Measurements from ENCODE around the gene KLF11. TPM values are rescaled to one million over a fixed set of nuclear protein-coding genes. Genes with fewer than 3 reads are reported as not detected.
A peak's percentile ranks its signal among the peaks of the same experiment; 100 is the strongest.

Gene KLF11
- total and polyA plus RNA-seq, 8 donors = 4.1 to 21.6 (median 12.0) TPM

GRCh38 chr2:10035633-10036032 is 7.7 kb upstream of the KLF11 start:
- WGBS, 5 donors = 59 to 76% (median 65%) methylated on average over 4 to 5 of the region's 5 CpGs
- DNase-seq = no peak
- H3K9me3 ChIP-seq = no peaks in the 10 kb centered on the region
- H3K27ac ChIP-seq = peak overlapping the region in 4 of 5 donors; percentile 52 to 99 (median 76)
- no peak overlapping the region for H3K4me3 ChIP-seq
- no peaks in the 10 kb centered on the region for H3K27me3 ChIP-seq
- TF ChIP-seq POLR2A (IDR thresholded peaks at IDR 0.05) (no peak), CTCF (IDR thresholded peaks at IDR 0.05) (no peak), EP300 (IDR thresholded peaks at IDR 0.05) (no peak), POLR2AphosphoS5 (IDR thresholded peaks at IDR 0.05) (no peak)
- H3K4me1 ChIP-seq = peaks cover 20 to 61% (median 47%) of the 10 kb centered on the region in 4 donors
- H3K36me3 ChIP-seq = no peaks in the 10 kb centered on the region
- intact Hi-C loops (cut with DNase I; ENCODE audit: low total_unique reads) = no loop called here

- Histone ChIP-seq H3K36me3 (no peaks in the 10 kb centered on the region), H3K4me1 (peaks cover 20 to 67% (median 53%) of the 10 kb centered on the region in 4 donors), H3K4me3 (no peak overlapping the region), H3K27me3 (no peaks in the 10 kb centered on the region), H3K9me3 (no peaks in the 10 kb centered on the region), H3K27ac (peak overlapping the region; percentile 0 to 99 (median 74))
- TF ChIP-seq CTCF (IDR thresholded peaks at IDR 0.05) (peak in 4 of 7 experiments; percentile 36 to 48 (median 42)), POLR2AphosphoS5 (IDR thresholded peaks at IDR 0.05) (peak in 1 of 3 donors; percentile 17), POLR2A (IDR thresholded peaks at IDR 0.05) (no peak)
- intact Hi-C loops (cut with DNase I; ENCODE audit: low total_unique reads) = no loop called here
- peak; percentile 75 to 91 for DNase-seq
- 22 to 38% (median 25%) methylated on average over 12 to 14 of the region's 14 CpGs for WGBS, 5 donors
Measured at GRCh38 chr2:10036095-10036884, 7.1 kb upstream of the KLF11 start.

- no peaks in the 10 kb centered on the region for H3K9me3 ChIP-seq
- peak overlapping the region in 4 of 5 donors; percentile 6 to 99 (median 76) for H3K27ac ChIP-seq
- WGBS, 5 donors = 84 to 91% (median 86%) methylated on average over 7 to 10 of the region's 10 CpGs
- no peak for TF ChIP-seq CTCF (IDR thresholded peaks at IDR 0.05)
- H3K27me3 ChIP-seq = no peaks in the 10 kb centered on the region
- no peak overlapping the region for H3K4me3 ChIP-seq
- intact Hi-C loops (cut with DNase I; ENCODE audit: low total_unique reads) = no loop called here
- no peaks in the 10 kb centered on the region for H3K36me3 ChIP-seq
- H3K4me1 ChIP-seq = peaks cover 35 to 82% (median 68%) of the 10 kb centered on the region in 4 donors
- DNase-seq = no peak
Measured at GRCh38 chr2:10038123-10038522, 5.2 kb upstream of the KLF11 start.

- no peak for TF ChIP-seq POLR2A (IDR thresholded peaks at IDR 0.05)
- no peak for TF ChIP-seq CTCF (IDR thresholded peaks at IDR 0.05)
- no peak for TF ChIP-seq POLR2AphosphoS5 (IDR thresholded peaks at IDR 0.05)
- TF ChIP-seq EP300 (IDR thresholded peaks at IDR 0.05) = no peak
- Histone ChIP-seq H3K27ac (peak overlapping the region in 3 of 5 donors; percentile 74 to 99 (median 77)), H3K4me3 (no peak overlapping the region), H3K27me3 (no peaks in the 10 kb centered on the region), H3K4me1 (peaks cover 35 to 82% (median 68%) of the 10 kb centered on the region in 4 donors), H3K9me3 (no peaks in the 10 kb centered on the region), H3K36me3 (no peaks in the 10 kb centered on the region)
- DNase-seq = no peak
- intact Hi-C loops (cut with DNase I; ENCODE audit: low total_unique reads) = no loop called here
Measured at GRCh38 chr2:10038716-10039115, 4.6 kb upstream of the KLF11 start.

Data from stomach (tissue), 9 donors.